DOHH2 (cell line): Measurements from ENCODE around the gene MSMP.

ENCODE experiments used
- H3F3A ChIP-seq: fragments of 200-600 bp; sonication (generic), shearing (Covaris generic); 2 replicates; pipeline ENCODE4 v1.6.0; 2016; ENCODE audit warnings: antibody characterized with exemption, mild to moderate bottlenecking; ENCODE audit not compliant: control insufficient read depth, insufficient read depth
- H3K27ac ChIP-seq: fragments of 200-600 bp; sonication (generic); 2 replicates; pipeline ENCODE4 v1.5.1; 2014; ENCODE audit warnings: low read depth, mild to moderate bottlenecking, low read length, moderate library complexity
- H3K27me3 ChIP-seq: fragments of 200-600 bp; sonication (generic); 2 replicates; pipeline ENCODE4 v1.6.1; 2014; ENCODE audit warnings: mild to moderate bottlenecking, low read length, mixed read lengths; ENCODE audit not compliant: control insufficient read depth
- H3K36me3 ChIP-seq: fragments of 200-600 bp; sonication (generic); 2 replicates; pipeline ENCODE4 v1.6.1; 2014; ENCODE audit warnings: mild to moderate bottlenecking, low read length, moderate library complexity, mixed read lengths; ENCODE audit not compliant: control insufficient read depth
- H3K4me1 ChIP-seq: fragments of 200-600 bp; sonication (generic); 2 replicates; pipeline ENCODE4 v1.6.1; 2014; ENCODE audit warnings: mild to moderate bottlenecking, low read length, mixed read lengths; ENCODE audit not compliant: control insufficient read depth
- H3K4me2 ChIP-seq: fragments of 200-600 bp; sonication (generic); 2 replicates; pipeline ENCODE4 v1.6.0; 2014; ENCODE audit warnings: mild to moderate bottlenecking, low read length, moderate library complexity
- H3K4me3 ChIP-seq: fragments of 200-600 bp; sonication (generic); 2 replicates; pipeline ENCODE4 v1.5.1; 2014; ENCODE audit warnings: mild to moderate bottlenecking, low read length, mixed read lengths
- H3K79me2 ChIP-seq: fragments of 200-600 bp; sonication (generic); 2 replicates; pipeline ENCODE4 v1.6.1; 2014; ENCODE audit warnings: mild to moderate bottlenecking, low read length, mixed read lengths; ENCODE audit not compliant: control insufficient read depth
- H3K9me2 ChIP-seq: fragments of 200-600 bp; sonication (generic); replicated peaks from 2 replicates; pipeline ENCODE4 v1.6.1; 2014; ENCODE audit warnings: mild to moderate bottlenecking, low read length, mixed read lengths; ENCODE audit not compliant: control insufficient read depth
- H3K9me3 ChIP-seq: fragments of 200-600 bp; sonication (generic); 2 replicates; pipeline ENCODE4 v1.6.1; 2014; ENCODE audit warnings: antibody characterized with exemption, low read length, mixed read lengths; ENCODE audit not compliant: control insufficient read depth, insufficient read depth
- H4K20me1 ChIP-seq: fragments of 200-600 bp; sonication (generic); 2 replicates; pipeline ENCODE4 v1.6.0; 2014; ENCODE audit warnings: low read depth, mild to moderate bottlenecking, antibody characterized with exemption, low read length, moderate library complexity; ENCODE audit not compliant: control insufficient read depth, insufficient read depth
- EZH2phosphoT487 ChIP-seq: fragments of 200-600 bp; sonication (generic); IDR thresholded peaks from 2 replicates; pipeline ENCODE4 v1.6.1; 2017; ENCODE audit warnings: borderline replicate concordance, mild to moderate bottlenecking, antibody characterized with exemption, low read length, moderate library complexity, mixed read lengths
- TF ChIP-seq, protein P1 (sequence below): fragments of 200-600 bp; sonication (generic); IDR thresholded peaks from one replicate; pipeline ENCODE4 v1.5.1; 2014; ENCODE audit warnings: antibody characterized with exemption, mild to moderate bottlenecking, low read depth, low read length; ENCODE audit not compliant: poor library complexity, severe bottlenecking

MSMP gene

DNA sequence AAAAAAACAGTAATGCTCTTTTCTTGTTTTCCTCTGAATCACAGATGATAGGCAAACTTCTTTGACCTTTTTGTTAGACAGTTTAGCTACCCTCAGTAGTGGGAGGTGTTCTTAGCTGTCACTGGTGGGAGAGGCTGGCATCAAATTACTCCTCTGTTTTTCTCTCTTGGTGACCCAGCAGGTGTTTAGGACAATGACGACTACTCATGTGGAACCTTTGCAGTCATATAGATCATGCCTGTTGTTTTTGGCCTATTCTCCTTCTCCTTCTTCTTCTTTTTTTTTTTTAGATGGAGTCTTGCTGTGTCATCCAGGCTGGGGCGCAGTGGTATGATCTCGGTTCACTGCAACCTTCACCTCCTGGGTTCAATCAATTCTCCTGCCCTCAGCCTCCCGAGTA, 21.9 kb upstream of the MSMP start:
- H3K4me3 ChIP-seq: no peak overlapping the region
- H3K27ac ChIP-seq: no peak overlapping the region
- no peaks in the 10 kb centered on the region for H3K9me3 ChIP-seq
- H3F3A ChIP-seq: no peaks in the 10 kb centered on the region
- H4K20me1 ChIP-seq: no peaks in the 10 kb centered on the region
- no peaks in the 10 kb centered on the region for H3K27me3 ChIP-seq
- H3K4me2 ChIP-seq: peak overlapping the region; percentile 10; the same call in 1 of the 2 replicates
- H3K4me1 ChIP-seq: peaks cover 16% of the 10 kb centered on the region
- no peak for TF ChIP-seq EZH2phosphoT487
- TF ChIP-seq, protein P1, sequence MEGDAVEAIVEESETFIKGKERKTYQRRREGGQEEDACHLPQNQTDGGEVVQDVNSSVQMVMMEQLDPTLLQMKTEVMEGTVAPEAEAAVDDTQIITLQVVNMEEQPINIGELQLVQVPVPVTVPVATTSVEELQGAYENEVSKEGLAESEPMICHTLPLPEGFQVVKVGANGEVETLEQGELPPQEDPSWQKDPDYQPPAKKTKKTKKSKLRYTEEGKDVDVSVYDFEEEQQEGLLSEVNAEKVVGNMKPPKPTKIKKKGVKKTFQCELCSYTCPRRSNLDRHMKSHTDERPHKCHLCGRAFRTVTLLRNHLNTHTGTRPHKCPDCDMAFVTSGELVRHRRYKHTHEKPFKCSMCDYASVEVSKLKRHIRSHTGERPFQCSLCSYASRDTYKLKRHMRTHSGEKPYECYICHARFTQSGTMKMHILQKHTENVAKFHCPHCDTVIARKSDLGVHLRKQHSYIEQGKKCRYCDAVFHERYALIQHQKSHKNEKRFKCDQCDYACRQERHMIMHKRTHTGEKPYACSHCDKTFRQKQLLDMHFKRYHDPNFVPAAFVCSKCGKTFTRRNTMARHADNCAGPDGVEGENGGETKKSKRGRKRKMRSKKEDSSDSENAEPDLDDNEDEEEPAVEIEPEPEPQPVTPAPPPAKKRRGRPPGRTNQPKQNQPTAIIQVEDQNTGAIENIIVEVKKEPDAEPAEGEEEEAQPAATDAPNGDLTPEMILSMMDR: no peak
- H3K79me2 ChIP-seq: no peaks in the 10 kb centered on the region
- H3K36me3 ChIP-seq: no peaks in the 10 kb centered on the region; the same call in 1 of the 2 replicates
- H3K9me2 ChIP-seq: no peaks in the 10 kb centered on the region

DNA sequence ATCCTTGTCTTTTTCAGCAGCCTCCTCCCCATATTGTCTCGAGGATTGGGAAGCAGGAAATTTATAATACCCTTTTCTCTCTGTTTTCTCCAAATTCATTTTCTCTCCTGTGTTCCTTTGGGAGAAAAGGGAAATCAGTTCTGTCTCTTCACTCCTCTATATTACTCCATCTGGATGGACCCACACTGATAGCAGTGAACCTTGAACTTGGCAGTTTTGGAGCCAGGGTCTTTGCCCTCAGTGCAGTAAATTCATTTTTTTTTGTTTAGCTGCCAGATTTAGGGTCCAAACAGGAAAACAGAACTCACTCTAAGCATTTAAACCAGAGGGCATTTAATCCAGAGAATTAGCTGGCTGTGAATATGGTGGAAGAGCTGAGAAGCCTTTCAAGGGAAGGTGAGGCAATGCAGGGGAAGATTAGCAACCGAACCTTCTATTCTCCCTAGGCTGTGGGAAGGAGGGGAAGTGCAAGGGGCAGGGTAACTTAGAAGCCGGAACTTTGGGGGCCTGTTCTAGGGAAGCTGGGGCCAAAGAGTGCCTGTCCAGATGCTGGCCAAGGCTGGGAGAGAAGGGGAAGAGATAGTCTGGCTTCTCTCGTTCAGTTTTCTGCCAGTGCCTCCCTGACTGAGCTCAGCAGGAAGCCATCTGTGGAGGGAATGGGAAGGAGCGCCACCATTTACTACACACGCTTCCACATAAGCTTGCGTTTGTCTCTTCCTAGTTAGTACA, 21.0 kb upstream of the MSMP start:
- H3K27ac ChIP-seq: no peak overlapping the region

DNA sequence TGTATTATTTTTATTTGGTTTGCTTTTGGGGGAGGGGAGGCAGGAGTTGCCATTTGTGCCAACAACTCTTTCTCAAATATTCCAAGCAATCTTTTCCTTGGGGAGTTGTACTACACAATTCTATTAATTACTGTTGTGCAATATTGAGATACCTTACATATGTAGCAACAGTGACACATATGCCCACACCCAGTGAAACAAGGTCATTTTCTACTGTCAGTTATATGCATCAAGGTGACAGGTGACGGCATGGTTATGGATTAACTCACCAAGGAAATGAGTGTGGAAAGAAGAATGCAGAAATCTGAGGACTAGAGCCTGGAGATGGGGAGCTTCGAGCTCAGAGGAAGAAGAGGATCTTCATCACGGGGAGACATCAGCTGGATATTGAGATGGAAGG, 17.9 kb upstream of the MSMP start:
- no peaks in the 10 kb centered on the region for H4K20me1 ChIP-seq
- no peak overlapping the region for H3K4me2 ChIP-seq
- H3F3A ChIP-seq: no peaks in the 10 kb centered on the region
- no peak overlapping the region for H3K4me3 ChIP-seq
- no peaks in the 10 kb centered on the region for H3K9me3 ChIP-seq
- H3K27me3 ChIP-seq: no peaks in the 10 kb centered on the region
- no peak overlapping the region for H3K27ac ChIP-seq
- no peaks in the 10 kb centered on the region for H3K79me2 ChIP-seq
- TF ChIP-seq, protein P1: no peak
- TF ChIP-seq EZH2phosphoT487: no peak
- H3K9me2 ChIP-seq: no peaks in the 10 kb centered on the region
- no peaks in the 10 kb centered on the region; the same call in 1 of the 2 replicates for H3K36me3 ChIP-seq
- H3K4me1 ChIP-seq: peaks cover 16% of the 10 kb centered on the region

More for the DNA sequence above, 21.0 kb upstream of the MSMP start:
- Histone ChIP-seq H3K9me3 (no peaks in the 10 kb centered on the region), H3K27me3 (no peaks in the 10 kb centered on the region), H3F3A (no peaks in the 10 kb centered on the region), H3K4me3 (no peak overlapping the region), H3K36me3 (no peaks in the 10 kb centered on the region; the same call in 1 of the 2 replicates), H3K4me1 (peaks cover 16% of the 10 kb centered on the region), H3K9me2 (no peaks in the 10 kb centered on the region), H3K79me2 (no peaks in the 10 kb centered on the region), H3K4me2 (no peak overlapping the region), H4K20me1 (no peaks in the 10 kb centered on the region)
- TF ChIP-seq EZH2phosphoT487: no peak
- TF ChIP-seq, protein P1: no peak
